ENCODE data around the gene STH. TPM values are rescaled to one million over a fixed set of nuclear protein-coding genes. Genes with fewer than 3 reads are reported as not detected.

The STH gene
- total and polyA plus RNA-seq, 4 donors: not detected

DNA sequence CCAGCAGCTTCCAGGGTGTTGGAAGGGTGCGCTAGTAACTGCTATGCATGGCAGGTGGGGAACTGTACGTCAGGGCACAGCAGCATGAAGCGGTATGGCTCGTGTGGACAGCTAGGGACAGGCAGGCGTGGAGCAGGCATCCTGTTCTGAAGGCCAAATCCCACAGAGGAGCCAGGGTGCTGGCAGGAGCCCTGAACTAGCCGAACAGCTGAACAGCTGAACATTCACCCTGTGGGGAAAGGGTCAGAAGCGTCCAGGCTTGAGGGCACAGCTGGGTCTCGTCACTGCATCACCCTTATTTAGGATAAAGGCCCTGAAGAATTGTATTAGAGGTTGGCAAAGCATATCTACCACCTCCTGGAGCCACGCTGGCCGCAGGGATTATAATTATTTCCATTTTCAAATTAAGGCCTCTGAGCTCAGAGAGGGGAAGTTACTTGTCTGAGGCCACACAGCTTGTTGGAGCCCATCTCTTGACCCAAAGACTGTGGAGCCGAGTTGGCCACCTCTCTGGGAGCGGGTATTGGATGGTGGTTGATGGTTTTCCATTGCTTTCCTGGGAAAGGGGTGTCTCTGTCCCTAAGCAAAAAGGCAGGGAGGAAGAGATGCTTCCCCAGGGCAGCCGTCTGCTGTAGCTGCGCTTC lies 3.3 kb upstream of the STH start:
- no peaks in the 10 kb centered on the region for H3K36me3 ChIP-seq (ENCODE audit: control insufficient read depth in 1 of 2, insufficient read depth in 2 of 2, low read length in 1 of 2)
- no peak overlapping the region for H3K27ac ChIP-seq (ENCODE audit: low read depth in 1 of 2, low read length in 2 of 2)
- intact Hi-C loops (cut with DNase I): no loop called here
- no peaks in the 10 kb centered on the region for H3K9me3 ChIP-seq (ENCODE audit: control insufficient read depth, low read length)
- no peaks in the 10 kb centered on the region for H3K27me3 ChIP-seq (ENCODE audit: control insufficient read depth in 1 of 2, insufficient read depth in 2 of 2, low read length in 1 of 2)
- H3K4me1 ChIP-seq (ENCODE audit: control insufficient read depth in 1 of 2, insufficient read depth in 2 of 2, low read length in 2 of 2): no peaks in the 10 kb centered on the region
- WGBS, 2 donors: 90 to 91% methylated on average over 14 of the region's 14 CpGs
- no peak overlapping the region for H3K4me3 ChIP-seq (ENCODE audit: low read length in 2 of 2)
- DNase-seq: no peak
- no peak for ATAC-seq (ENCODE audit: low FRiP score)

DNA sequence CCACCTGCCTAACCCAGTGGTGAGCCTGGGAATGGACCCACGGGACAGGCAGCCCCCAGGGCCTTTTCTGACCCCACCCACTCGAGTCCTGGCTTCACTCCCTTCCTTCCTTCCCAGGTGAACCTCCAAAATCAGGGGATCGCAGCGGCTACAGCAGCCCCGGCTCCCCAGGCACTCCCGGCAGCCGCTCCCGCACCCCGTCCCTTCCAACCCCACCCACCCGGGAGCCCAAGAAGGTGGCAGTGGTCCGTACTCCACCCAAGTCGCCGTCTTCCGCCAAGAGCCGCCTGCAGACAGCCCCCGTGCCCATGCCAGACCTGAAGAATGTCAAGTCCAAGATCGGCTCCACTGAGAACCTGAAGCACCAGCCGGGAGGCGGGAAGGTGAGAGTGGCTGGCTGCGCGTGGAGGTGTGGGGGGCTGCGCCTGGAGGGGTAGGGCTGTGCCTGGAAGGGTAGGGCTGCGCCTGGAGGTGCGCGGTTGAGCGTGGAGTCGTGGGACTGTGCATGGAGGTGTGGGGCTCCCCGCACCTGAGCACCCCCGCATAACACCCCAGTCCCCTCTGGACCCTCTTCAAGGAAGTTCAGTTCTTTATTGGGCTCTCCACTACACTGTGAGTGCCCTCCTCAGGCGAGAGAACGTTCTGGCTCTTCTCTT lies 2.6 kb upstream of the STH start:
- Histone ChIP-seq H3K27me3 (ENCODE audit: control insufficient read depth in 1 of 2, insufficient read depth in 2 of 2, low read length in 1 of 2) (no peaks in the 10 kb centered on the region), H3K27ac (ENCODE audit: low read depth in 1 of 2, low read length in 2 of 2) (no peak overlapping the region), H3K9me3 (ENCODE audit: control insufficient read depth, low read length) (no peaks in the 10 kb centered on the region), H3K4me3 (ENCODE audit: low read length in 2 of 2) (no peak overlapping the region), H3K4me1 (ENCODE audit: control insufficient read depth in 1 of 2, insufficient read depth in 2 of 2, low read length in 2 of 2) (no peaks in the 10 kb centered on the region), H3K36me3 (ENCODE audit: control insufficient read depth in 1 of 2, insufficient read depth in 2 of 2, low read length in 1 of 2) (no peaks in the 10 kb centered on the region)
- intact Hi-C loops (cut with DNase I): no loop called here
- WGBS, 2 donors: 91 to 92% methylated on average over 26 to 31 of the region's 31 CpGs
- ATAC-seq (ENCODE audit: low FRiP score) (no peak), DNase-seq (no peak)

DNA sequence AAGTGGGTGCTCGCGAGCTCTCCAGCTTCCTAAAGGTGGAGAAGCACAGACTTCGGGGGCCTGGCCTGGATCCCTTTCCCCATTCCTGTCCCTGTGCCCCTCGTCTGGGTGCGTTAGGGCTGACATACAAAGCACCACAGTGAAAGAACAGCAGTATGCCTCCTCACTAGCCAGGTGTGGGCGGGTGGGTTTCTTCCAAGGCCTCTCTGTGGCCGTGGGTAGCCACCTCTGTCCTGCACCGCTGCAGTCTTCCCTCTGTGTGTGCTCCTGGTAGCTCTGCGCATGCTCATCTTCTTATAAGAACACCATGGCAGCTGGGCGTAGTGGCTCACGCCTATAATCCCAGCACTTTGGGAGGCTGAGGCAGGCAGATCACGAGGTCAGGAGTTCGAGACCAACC lies 1.9 kb upstream of the STH start:
- intact Hi-C loops (cut with DNase I): no loop called here
- 92 to 94% methylated on average over 13 of the region's 13 CpGs for WGBS, 2 donors
- no peaks in the 10 kb centered on the region for H3K9me3 ChIP-seq (ENCODE audit: control insufficient read depth, low read length)
- ATAC-seq (ENCODE audit: low FRiP score): no peak
- H3K27ac ChIP-seq (ENCODE audit: low read depth in 1 of 2, low read length in 2 of 2): no peak overlapping the region
- H3K4me1 ChIP-seq (ENCODE audit: control insufficient read depth in 1 of 2, insufficient read depth in 2 of 2, low read length in 2 of 2): no peaks in the 10 kb centered on the region
- no peak for DNase-seq
- H3K36me3 ChIP-seq (ENCODE audit: control insufficient read depth in 1 of 2, insufficient read depth in 2 of 2, low read length in 1 of 2): no peaks in the 10 kb centered on the region
- H3K4me3 ChIP-seq (ENCODE audit: low read length in 2 of 2): no peak overlapping the region
- no peaks in the 10 kb centered on the region for H3K27me3 ChIP-seq (ENCODE audit: control insufficient read depth in 1 of 2, insufficient read depth in 2 of 2, low read length in 1 of 2)

DNA sequence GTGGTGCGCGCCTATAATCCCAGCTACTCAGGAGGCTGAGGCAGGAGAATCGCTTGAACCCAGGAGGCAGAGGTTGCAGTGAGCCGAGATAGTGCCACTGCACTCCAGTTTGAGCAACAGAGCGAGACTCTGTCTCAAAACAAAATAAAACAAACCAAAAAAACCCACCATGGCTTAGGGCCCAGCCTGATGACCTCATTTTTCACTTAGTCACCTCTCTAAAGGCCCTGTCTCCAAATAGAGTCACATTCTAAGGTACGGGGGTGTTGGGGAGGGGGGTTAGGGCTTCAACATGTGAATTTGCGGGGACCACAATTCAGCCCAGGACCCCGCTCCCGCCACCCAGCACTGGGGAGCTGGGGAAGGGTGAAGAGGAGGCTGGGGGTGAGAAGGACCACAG lies 1.4 kb upstream of the STH start:
- no peaks in the 10 kb centered on the region for H3K9me3 ChIP-seq (ENCODE audit: control insufficient read depth, low read length)
- WGBS, 2 donors: 62 to 63% methylated on average over 9 of the region's 9 CpGs
- ATAC-seq (ENCODE audit: low FRiP score): no peak
- DNase-seq: peak in 1 of 2 donors; percentile 2
- H3K27me3 ChIP-seq (ENCODE audit: control insufficient read depth in 1 of 2, insufficient read depth in 2 of 2, low read length in 1 of 2): no peaks in the 10 kb centered on the region
- H3K36me3 ChIP-seq (ENCODE audit: control insufficient read depth in 1 of 2, insufficient read depth in 2 of 2, low read length in 1 of 2): no peaks in the 10 kb centered on the region
- intact Hi-C loops (cut with DNase I): no loop called here
- no peak overlapping the region for H3K4me3 ChIP-seq (ENCODE audit: low read length in 2 of 2)
- no peak overlapping the region for H3K27ac ChIP-seq (ENCODE audit: low read depth in 1 of 2, low read length in 2 of 2)
- H3K4me1 ChIP-seq (ENCODE audit: control insufficient read depth in 1 of 2, insufficient read depth in 2 of 2, low read length in 2 of 2): no peaks in the 10 kb centered on the region

DNA sequence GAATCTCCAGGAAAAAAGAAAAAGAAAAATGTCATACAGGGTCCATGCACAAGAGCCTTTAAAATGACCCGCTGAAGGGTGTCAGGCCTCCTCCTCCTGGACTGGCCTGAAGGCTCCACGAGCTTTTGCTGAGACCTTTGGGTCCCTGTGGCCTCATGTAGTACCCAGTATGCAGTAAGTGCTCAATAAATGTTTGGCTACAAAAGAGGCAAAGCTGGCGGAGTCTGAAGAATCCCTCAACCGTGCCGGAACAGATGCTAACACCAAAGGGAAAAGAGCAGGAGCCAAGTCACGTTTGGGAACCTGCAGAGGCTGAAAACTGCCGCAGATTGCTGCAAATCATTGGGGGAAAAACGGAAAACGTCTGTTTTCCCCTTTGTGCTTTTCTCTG lies 845 bp downstream of the STH start:
- ATAC-seq (ENCODE audit: low FRiP score) (no peak), DNase-seq (no peak)
- Histone ChIP-seq H3K9me3 (ENCODE audit: control insufficient read depth, low read length) (no peaks in the 10 kb centered on the region), H3K4me3 (ENCODE audit: low read length in 2 of 2) (no peak overlapping the region), H3K36me3 (ENCODE audit: control insufficient read depth in 1 of 2, insufficient read depth in 2 of 2, low read length in 1 of 2) (no peaks in the 10 kb centered on the region), H3K4me1 (ENCODE audit: control insufficient read depth in 1 of 2, insufficient read depth in 2 of 2, low read length in 2 of 2) (no peaks in the 10 kb centered on the region), H3K27me3 (ENCODE audit: control insufficient read depth in 1 of 2, insufficient read depth in 2 of 2, low read length in 1 of 2) (no peaks in the 10 kb centered on the region), H3K27ac (ENCODE audit: low read depth in 1 of 2, low read length in 2 of 2) (no peak overlapping the region)
- intact Hi-C loops (cut with DNase I): no loop called here
- 85 to 87% methylated on average over 9 of the region's 9 CpGs for WGBS, 2 donors

DNA sequence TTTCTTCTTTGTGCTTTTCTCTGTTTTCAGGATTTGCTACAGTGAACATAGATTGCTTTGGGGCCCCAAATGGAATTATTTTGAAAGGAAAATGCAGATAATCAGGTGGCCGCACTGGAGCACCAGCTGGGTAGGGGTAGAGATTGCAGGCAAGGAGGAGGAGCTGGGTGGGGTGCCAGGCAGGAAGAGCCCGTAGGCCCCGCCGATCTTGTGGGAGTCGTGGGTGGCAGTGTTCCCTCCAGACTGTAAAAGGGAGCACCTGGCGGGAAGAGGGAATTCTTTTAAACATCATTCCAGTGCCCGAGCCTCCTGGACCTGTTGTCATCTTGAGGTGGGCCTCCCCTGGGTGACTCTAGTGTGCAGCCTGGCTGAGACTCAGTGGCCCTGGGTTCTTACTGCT lies 1.2 kb downstream of the STH start:
- no peaks in the 10 kb centered on the region for H3K27me3 ChIP-seq (ENCODE audit: control insufficient read depth in 1 of 2, insufficient read depth in 2 of 2, low read length in 1 of 2)
- no peaks in the 10 kb centered on the region for H3K9me3 ChIP-seq (ENCODE audit: control insufficient read depth, low read length)
- intact Hi-C loops (cut with DNase I): no loop called here
- no peak overlapping the region for H3K4me3 ChIP-seq (ENCODE audit: low read length in 2 of 2)
- DNase-seq (no peak), ATAC-seq (ENCODE audit: low FRiP score) (no peak)
- H3K4me1 ChIP-seq (ENCODE audit: control insufficient read depth in 1 of 2, insufficient read depth in 2 of 2, low read length in 2 of 2): no peaks in the 10 kb centered on the region
- H3K36me3 ChIP-seq (ENCODE audit: control insufficient read depth in 1 of 2, insufficient read depth in 2 of 2, low read length in 1 of 2): no peaks in the 10 kb centered on the region
- H3K27ac ChIP-seq (ENCODE audit: low read depth in 1 of 2, low read length in 2 of 2): no peak overlapping the region
- 77 to 78% methylated on average over 7 of the region's 7 CpGs for WGBS, 2 donors

DNA sequence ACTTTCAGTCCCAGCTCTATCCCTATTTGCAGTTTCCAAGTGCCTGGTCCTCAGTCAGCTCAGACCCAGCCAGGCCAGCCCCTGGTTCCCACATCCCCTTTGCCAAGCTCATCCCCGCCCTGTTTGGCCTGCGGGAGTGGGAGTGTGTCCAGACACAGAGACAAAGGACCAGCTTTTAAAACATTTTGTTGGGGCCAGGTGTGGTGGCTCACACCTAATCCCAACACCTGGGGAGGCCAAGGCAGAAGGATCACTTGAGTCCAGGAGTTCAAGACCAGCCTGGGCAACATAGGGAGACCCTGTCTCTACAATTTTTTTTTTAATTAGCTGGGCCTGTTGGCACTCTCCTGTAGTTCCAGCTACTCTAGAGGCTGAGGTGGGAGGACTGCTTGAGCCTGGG lies 1.7 kb downstream of the STH start:
- WGBS, 2 donors: 56 to 63% methylated on average over 2 of the region's 2 CpGs
- no peak for DNase-seq
- intact Hi-C loops (cut with DNase I): no loop called here
- no peaks in the 10 kb centered on the region for H3K27me3 ChIP-seq (ENCODE audit: control insufficient read depth in 1 of 2, insufficient read depth in 2 of 2, low read length in 1 of 2)
- no peaks in the 10 kb centered on the region for H3K9me3 ChIP-seq (ENCODE audit: control insufficient read depth, low read length)
- no peak for ATAC-seq (ENCODE audit: low FRiP score)
- no peaks in the 10 kb centered on the region for H3K4me1 ChIP-seq (ENCODE audit: control insufficient read depth in 1 of 2, insufficient read depth in 2 of 2, low read length in 2 of 2)
- no peak overlapping the region for H3K27ac ChIP-seq (ENCODE audit: low read depth in 1 of 2, low read length in 2 of 2)
- H3K36me3 ChIP-seq (ENCODE audit: control insufficient read depth in 1 of 2, insufficient read depth in 2 of 2, low read length in 1 of 2): no peaks in the 10 kb centered on the region
- no peak overlapping the region for H3K4me3 ChIP-seq (ENCODE audit: low read length in 2 of 2)

DNA sequence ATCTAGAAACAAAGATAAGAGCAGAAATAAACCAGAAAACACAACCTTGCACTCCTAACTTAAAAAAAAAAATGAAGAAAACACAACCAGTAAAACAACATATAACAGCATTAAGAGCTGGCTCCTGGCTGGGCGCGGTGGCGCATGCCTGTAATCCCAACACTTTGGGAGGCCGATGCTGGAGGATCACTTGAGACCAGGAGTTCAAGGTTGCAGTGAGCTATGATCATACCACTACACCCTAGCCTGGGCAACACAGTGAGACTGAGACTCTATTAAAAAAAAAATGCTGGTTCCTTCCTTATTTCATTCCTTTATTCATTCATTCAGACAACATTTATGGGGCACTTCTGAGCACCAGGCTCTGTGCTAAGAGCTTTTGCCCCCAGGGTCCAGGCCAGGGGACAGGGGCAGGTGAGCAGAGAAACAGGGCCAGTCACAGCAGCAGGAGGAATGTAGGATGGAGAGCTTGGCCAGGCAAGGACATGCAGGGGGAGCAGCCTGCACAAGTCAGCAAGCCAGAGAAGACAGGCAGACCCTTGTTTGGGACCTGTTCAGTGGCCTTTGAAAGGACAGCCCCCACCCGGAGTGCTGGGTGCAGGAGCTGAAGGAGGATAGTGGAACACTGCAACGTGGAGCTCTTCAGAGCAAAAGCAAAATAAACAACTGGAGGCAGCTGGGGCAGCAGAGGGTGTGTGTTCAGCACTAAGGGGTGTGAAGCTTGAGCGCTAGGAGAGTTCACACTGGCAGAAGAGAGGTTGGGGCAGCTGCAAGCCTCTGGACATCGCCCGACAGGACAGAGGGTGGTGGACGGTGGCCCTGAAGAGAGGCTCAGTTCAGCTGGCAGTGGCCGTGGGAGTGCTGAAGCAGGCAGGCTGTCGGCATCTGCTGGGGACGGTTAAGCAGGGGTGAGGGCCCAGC lies 2.6 kb downstream of the STH start:
- intact Hi-C loops (cut with DNase I): loop anchor here in 1 of 2 donors (1.0 kb wide), 1 partner anchor 212 kb away; no protein-coding TSS in a partner anchor
- 75 to 78% methylated on average over 13 of the region's 13 CpGs for WGBS, 2 donors
- no peaks in the 10 kb centered on the region for H3K36me3 ChIP-seq (ENCODE audit: control insufficient read depth in 1 of 2, insufficient read depth in 2 of 2, low read length in 1 of 2)
- no peaks in the 10 kb centered on the region for H3K27me3 ChIP-seq (ENCODE audit: control insufficient read depth in 1 of 2, insufficient read depth in 2 of 2, low read length in 1 of 2)
- ATAC-seq (ENCODE audit: low FRiP score) (peak; percentile 4), DNase-seq (no peak)
- H3K4me3 ChIP-seq (ENCODE audit: low read length in 2 of 2): no peak overlapping the region
- H3K4me1 ChIP-seq (ENCODE audit: control insufficient read depth in 1 of 2, insufficient read depth in 2 of 2, low read length in 2 of 2): no peaks in the 10 kb centered on the region
- no peak overlapping the region for H3K27ac ChIP-seq (ENCODE audit: low read depth in 1 of 2, low read length in 2 of 2)
- H3K9me3 ChIP-seq (ENCODE audit: control insufficient read depth, low read length): no peaks in the 10 kb centered on the region

All from aorta (tissue), 5 donors.